Vagina (tissue), 2 donors: ENCODE data around the gene TAS2R38.

Experiments used
- POLR2A ChIP-seq, 2 donors: fragments of 450-650 bp; IDR thresholded peaks; one replicate each; pipeline ENCODE4 v1.6.1; 2017; ENCODE audit warnings: antibody characterized with exemption in 2 of 2, mild to moderate bottlenecking in 2 of 2, moderate library complexity in 2 of 2
- TF ChIP-seq, protein P1 (sequence below), 3 experiments: fragments of 450-650 bp in 2 of 3; fragments of 200-600 bp in 1 of 3; sonication (generic) in 1 of 3; IDR thresholded peaks; one replicate each; pipeline ENCODE4 v1.5.1; 2017 to 2019; ENCODE audit warnings: antibody characterized with exemption in 3 of 3, mild to moderate bottlenecking in 2 of 3, moderate library complexity in 2 of 3

GRCh38 chr7:141956084-141956483, 17.5 kb downstream of the TAS2R38 start:
- TF ChIP-seq, protein P1, sequence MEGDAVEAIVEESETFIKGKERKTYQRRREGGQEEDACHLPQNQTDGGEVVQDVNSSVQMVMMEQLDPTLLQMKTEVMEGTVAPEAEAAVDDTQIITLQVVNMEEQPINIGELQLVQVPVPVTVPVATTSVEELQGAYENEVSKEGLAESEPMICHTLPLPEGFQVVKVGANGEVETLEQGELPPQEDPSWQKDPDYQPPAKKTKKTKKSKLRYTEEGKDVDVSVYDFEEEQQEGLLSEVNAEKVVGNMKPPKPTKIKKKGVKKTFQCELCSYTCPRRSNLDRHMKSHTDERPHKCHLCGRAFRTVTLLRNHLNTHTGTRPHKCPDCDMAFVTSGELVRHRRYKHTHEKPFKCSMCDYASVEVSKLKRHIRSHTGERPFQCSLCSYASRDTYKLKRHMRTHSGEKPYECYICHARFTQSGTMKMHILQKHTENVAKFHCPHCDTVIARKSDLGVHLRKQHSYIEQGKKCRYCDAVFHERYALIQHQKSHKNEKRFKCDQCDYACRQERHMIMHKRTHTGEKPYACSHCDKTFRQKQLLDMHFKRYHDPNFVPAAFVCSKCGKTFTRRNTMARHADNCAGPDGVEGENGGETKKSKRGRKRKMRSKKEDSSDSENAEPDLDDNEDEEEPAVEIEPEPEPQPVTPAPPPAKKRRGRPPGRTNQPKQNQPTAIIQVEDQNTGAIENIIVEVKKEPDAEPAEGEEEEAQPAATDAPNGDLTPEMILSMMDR (IDR thresholded peaks at IDR 0.05), result no peak
- TF ChIP-seq POLR2A (IDR thresholded peaks at IDR 0.05), result no peak
